Heart left ventricle (tissue), 13 donors: ENCODE data around the gene CTNND2.

Experiments
- POLR2A ChIP-seq, 2 donors: fragments of 450-650 bp; IDR thresholded peaks; one replicate each; pipeline ENCODE4 v1.6.1; 2017; ENCODE audit warnings: antibody characterized with exemption in 2 of 2, mild to moderate bottlenecking in 2 of 2, moderate library complexity in 2 of 2
- TF ChIP-seq, protein P1 (sequence below), 12 donors: fragments of 200-600 bp; sonication (generic) in 4 of 12; IDR thresholded peaks; one replicate each; pipeline versions ENCODE4 v1.5.0 to v1.8.0; 2018 to 2022; ENCODE audit warnings: antibody characterized with exemption in 12 of 12, mild to moderate bottlenecking in 5 of 12
- donor health status: ischemic (EF 13 %, LVEDD 7.1; RV severe dilation, severe dysfunction).
- donor health status: DM: no; HTN: yes; CAD: no.
- donor health status: DM: no; HTN: no; CAD: no.
- donor health status: ischemic (EF 25% LVEDD 6.9; RV normal size, moderate dysfunction).
- donor health status: ischemic (EF 25% LVEDD 5.7; RV mildly dilated, moderate dysfunction).
- donor health status: ischemic (EF 35%, LVEDD 5.7; RV mildly dilated, moderate dysfunction).
- donor health status: nonischemic (EF 11% LVEDD 7.7; RV severe dilation, severe dysfunction).
- donor health status: DM: yes; HTN: yes; CAD: no.
- donor health status: PGD.
- donor health status: ischemic (EF 29% LVEDD 5.4; RV normal size, mild dysfunction).
- donor health status: nonischemic (EF 23%, LVEDD 6.1; RV moderate dilation, normal function).

DNA sequence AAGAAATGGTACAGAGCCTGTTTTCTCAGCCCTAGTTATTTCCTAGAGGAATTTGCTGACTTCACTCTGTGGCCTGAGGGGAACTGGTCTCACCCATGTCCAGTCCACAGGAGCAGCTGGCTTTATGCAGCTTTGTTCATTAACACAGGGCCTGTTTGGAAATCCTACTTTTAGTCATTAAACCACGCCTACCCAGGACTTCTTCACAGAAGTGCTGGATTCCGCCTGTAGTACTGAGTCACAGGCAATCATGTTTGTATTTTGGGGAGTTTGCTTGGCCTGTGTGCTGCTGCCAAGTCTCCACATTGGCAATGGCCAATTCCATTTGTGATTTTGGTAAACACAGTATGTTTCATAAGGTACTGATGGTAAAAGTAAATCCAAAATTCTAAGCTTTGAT is 52.8 kb downstream of the CTNND2 start:
- no peak for TF ChIP-seq POLR2A (IDR thresholded peaks at IDR 0.05)
- TF ChIP-seq, protein P1, sequence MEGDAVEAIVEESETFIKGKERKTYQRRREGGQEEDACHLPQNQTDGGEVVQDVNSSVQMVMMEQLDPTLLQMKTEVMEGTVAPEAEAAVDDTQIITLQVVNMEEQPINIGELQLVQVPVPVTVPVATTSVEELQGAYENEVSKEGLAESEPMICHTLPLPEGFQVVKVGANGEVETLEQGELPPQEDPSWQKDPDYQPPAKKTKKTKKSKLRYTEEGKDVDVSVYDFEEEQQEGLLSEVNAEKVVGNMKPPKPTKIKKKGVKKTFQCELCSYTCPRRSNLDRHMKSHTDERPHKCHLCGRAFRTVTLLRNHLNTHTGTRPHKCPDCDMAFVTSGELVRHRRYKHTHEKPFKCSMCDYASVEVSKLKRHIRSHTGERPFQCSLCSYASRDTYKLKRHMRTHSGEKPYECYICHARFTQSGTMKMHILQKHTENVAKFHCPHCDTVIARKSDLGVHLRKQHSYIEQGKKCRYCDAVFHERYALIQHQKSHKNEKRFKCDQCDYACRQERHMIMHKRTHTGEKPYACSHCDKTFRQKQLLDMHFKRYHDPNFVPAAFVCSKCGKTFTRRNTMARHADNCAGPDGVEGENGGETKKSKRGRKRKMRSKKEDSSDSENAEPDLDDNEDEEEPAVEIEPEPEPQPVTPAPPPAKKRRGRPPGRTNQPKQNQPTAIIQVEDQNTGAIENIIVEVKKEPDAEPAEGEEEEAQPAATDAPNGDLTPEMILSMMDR (IDR thresholded peaks at IDR 0.05): no peak
